ENCODE data around the gene DNAJC16. TPM values are rescaled to one million over a fixed set of nuclear protein-coding genes. Genes with fewer than 3 reads are reported as not detected.
"Not testable (repeated sequence)": the region's sequence is repeated elsewhere in the genome, so short reads cannot be mapped to it uniquely, and the experiment has no call there.

Gene DNAJC16
- 18.8 and 19.8 TPM in 2 replicates for total RNA-seq

- no peaks in the 10 kb centered on the region for H3K9me3 Mint-ChIP-seq
- intact Hi-C loops (cut with micrococcal nuclease): loop anchor here (1.0 to 10.0 kb wide), 10 partner anchors 53 to 1908 kb away; partner anchors contain the start of genes DDI2, FBXO42, PLEKHM2 and RCC2
- no peaks in the 10 kb centered on the region for H3K27me3 Mint-ChIP-seq (ENCODE audit: insufficient read depth)
- H3K36me3 Mint-ChIP-seq (ENCODE audit: low read depth): peaks cover 11% of the 10 kb centered on the region
- peak within 1 kb of the TSS; percentile 83 for H3K4me3 Mint-ChIP-seq
- H3K4me1 Mint-ChIP-seq (ENCODE audit: low read depth): peaks cover 57% of the 10 kb centered on the region
- DNase-seq (ENCODE audit: low spot score): peak; percentile 98
- H3K27ac Mint-ChIP-seq: peak within 1 kb of the TSS; percentile 95
Measured at GRCh38 chr1:15526490-15527339, at the start of gene DNAJC16. DNAJC16 (plus strand) TSS chr1:15526848; CDS start chr1:15529106, 2,258 bp downstream.

GRCh38 chr1:15476927-15477326, 49.7 kb upstream of the DNAJC16 start:
- intact Hi-C loops (cut with micrococcal nuclease): no loop called here
- Mint-ChIP-seq H3K36me3 (ENCODE audit: low read depth) (no peaks in the 10 kb centered on the region), H3K27ac (no peak overlapping the region), H3K4me1 (ENCODE audit: low read depth) (no peaks in the 10 kb centered on the region), H3K27me3 (ENCODE audit: insufficient read depth) (peaks cover 3% of the 10 kb centered on the region), H3K4me3 (no peak overlapping the region), H3K9me3 (no peaks in the 10 kb centered on the region)
- no peak for DNase-seq (ENCODE audit: low spot score)

- Mint-ChIP-seq H3K27me3 (ENCODE audit: insufficient read depth) (peaks cover 3% of the 10 kb centered on the region), H3K27ac (no peak overlapping the region), H3K36me3 (ENCODE audit: low read depth) (no peaks in the 10 kb centered on the region), H3K9me3 (no peaks in the 10 kb centered on the region), H3K4me1 (ENCODE audit: low read depth) (no peaks in the 10 kb centered on the region), H3K4me3 (no peak overlapping the region)
- intact Hi-C loops (cut with micrococcal nuclease): no loop called here
- DNase-seq (ENCODE audit: low spot score): no peak
Measured at GRCh38 chr1:15477646-15478212, 48.9 kb upstream of the DNAJC16 start.

GRCh38 chr1:15479654-15480347, 46.8 kb upstream of the DNAJC16 start:
- H3K27me3 Mint-ChIP-seq (ENCODE audit: insufficient read depth): peaks cover 5% of the 10 kb centered on the region
- intact Hi-C loops (cut with micrococcal nuclease): no loop called here
- no peak overlapping the region for H3K27ac Mint-ChIP-seq
- no peaks in the 10 kb centered on the region for H3K4me1 Mint-ChIP-seq (ENCODE audit: low read depth)
- no peaks in the 10 kb centered on the region for H3K9me3 Mint-ChIP-seq
- H3K4me3 Mint-ChIP-seq: no peak overlapping the region
- no peak for DNase-seq (ENCODE audit: low spot score)
- H3K36me3 Mint-ChIP-seq (ENCODE audit: low read depth): peaks cover 2% of the 10 kb centered on the region

DNA sequence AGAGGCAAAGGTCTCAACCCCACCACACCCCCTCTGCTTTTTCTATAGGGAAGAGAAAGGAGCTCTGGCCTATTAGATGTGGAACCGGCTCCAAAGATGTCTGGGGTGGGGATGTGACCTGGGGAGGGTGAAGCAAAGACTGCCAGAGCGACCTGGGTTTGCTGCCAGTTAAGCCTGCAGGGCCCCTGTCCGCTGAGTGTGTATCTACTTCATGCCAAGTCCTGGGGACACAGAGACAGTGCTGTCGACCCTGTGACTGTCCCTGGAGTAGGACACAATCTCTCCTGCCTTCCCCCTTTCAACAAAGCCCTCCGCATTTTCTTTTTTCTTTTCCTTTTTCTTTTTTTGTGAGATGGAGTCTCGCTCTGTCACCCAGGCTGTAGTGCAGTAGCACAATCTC, 44.2 kb upstream of the DNAJC16 start:
- H3K27ac Mint-ChIP-seq; H3K4me1 Mint-ChIP-seq (ENCODE audit: low read depth); H3K9me3 Mint-ChIP-seq; H3K4me3 Mint-ChIP-seq; DNase-seq (ENCODE audit: low spot score); H3K27me3 Mint-ChIP-seq (ENCODE audit: insufficient read depth); intact Hi-C loops (cut with micrococcal nuclease): not testable (repeated sequence)
- H3K36me3 Mint-ChIP-seq (ENCODE audit: low read depth): peaks cover 18% of the 10 kb centered on the region

GRCh38 chr1:15482983-15483543, 43.6 kb upstream of the DNAJC16 start:
- H3K27me3 Mint-ChIP-seq (ENCODE audit: insufficient read depth); intact Hi-C loops (cut with micrococcal nuclease); H3K27ac Mint-ChIP-seq; DNase-seq (ENCODE audit: low spot score); H3K4me3 Mint-ChIP-seq; H3K4me1 Mint-ChIP-seq (ENCODE audit: low read depth); H3K9me3 Mint-ChIP-seq: not testable (repeated sequence)
- peaks cover 18% of the 10 kb centered on the region for H3K36me3 Mint-ChIP-seq (ENCODE audit: low read depth)

DNA sequence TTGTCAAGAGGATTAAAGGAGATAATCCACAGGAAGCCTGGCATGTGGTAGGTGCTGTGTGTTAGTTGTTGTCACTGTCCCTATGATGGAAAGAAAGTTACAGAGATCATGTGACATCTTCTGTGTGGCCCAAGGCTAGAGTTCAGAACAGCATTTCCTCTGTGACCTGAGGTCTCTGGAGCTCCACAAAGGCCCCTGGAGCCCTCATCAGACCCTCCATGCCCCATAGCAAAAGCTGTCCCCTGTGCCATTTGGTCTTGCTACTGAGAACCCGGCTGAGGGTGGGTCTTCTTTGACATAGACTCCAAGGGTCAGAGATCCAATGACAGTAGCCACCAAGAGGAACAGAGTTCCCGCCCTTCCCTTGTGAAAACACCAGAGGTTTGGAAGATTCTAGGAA, 42.7 kb upstream of the DNAJC16 start:
- no peak overlapping the region for H3K27ac Mint-ChIP-seq
- DNase-seq (ENCODE audit: low spot score): no peak
- H3K27me3 Mint-ChIP-seq (ENCODE audit: insufficient read depth): peaks cover 3% of the 10 kb centered on the region
- H3K4me1 Mint-ChIP-seq (ENCODE audit: low read depth): no peaks in the 10 kb centered on the region
- intact Hi-C loops (cut with micrococcal nuclease): no loop called here
- no peak overlapping the region for H3K4me3 Mint-ChIP-seq
- H3K36me3 Mint-ChIP-seq (ENCODE audit: low read depth): peaks cover 20% of the 10 kb centered on the region
- no peaks in the 10 kb centered on the region for H3K9me3 Mint-ChIP-seq

- H3K4me3 Mint-ChIP-seq; DNase-seq (ENCODE audit: low spot score); H3K27me3 Mint-ChIP-seq (ENCODE audit: insufficient read depth); H3K4me1 Mint-ChIP-seq (ENCODE audit: low read depth); intact Hi-C loops (cut with micrococcal nuclease); H3K9me3 Mint-ChIP-seq; H3K27ac Mint-ChIP-seq: not testable (repeated sequence)
- H3K36me3 Mint-ChIP-seq (ENCODE audit: low read depth): peaks cover 20% of the 10 kb centered on the region
Measured at GRCh38 chr1:15484443-15484842, 42.2 kb upstream of the DNAJC16 start.

DNA sequence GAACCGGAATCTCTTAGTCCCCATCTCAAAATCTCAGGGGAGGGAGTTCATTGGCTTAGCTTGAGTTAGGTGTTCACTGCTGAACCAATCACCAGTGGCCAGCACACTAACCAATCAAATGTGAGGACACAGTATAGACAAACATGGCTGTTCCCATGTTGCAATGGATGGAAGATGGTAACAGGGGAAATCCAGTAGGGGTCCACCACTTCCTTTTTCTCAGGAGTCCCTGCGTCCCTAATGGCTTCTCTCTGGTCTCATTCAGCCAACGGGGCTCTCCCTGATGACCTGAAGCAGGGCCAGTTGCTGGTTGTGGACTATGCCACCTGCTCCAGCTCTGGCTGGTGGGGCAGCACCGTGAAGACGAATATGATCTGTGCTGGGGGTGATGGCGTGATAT, 41.0 kb upstream of the DNAJC16 start:
- intact Hi-C loops (cut with micrococcal nuclease): no loop called here
- H3K27ac Mint-ChIP-seq: no peak overlapping the region
- H3K9me3 Mint-ChIP-seq: no peaks in the 10 kb centered on the region
- H3K4me1 Mint-ChIP-seq (ENCODE audit: low read depth): no peaks in the 10 kb centered on the region
- peaks cover 25% of the 10 kb centered on the region for H3K36me3 Mint-ChIP-seq (ENCODE audit: low read depth)
- peaks cover 2% of the 10 kb centered on the region for H3K27me3 Mint-ChIP-seq (ENCODE audit: insufficient read depth)
- no peak for DNase-seq (ENCODE audit: low spot score)
- H3K4me3 Mint-ChIP-seq: no peak overlapping the region

GRCh38 chr1:15486844-15487610, 39.6 kb upstream of the DNAJC16 start:
- H3K9me3 Mint-ChIP-seq; H3K27ac Mint-ChIP-seq; H3K4me1 Mint-ChIP-seq (ENCODE audit: low read depth); intact Hi-C loops (cut with micrococcal nuclease); H3K27me3 Mint-ChIP-seq (ENCODE audit: insufficient read depth); DNase-seq (ENCODE audit: low spot score); H3K4me3 Mint-ChIP-seq: not testable (repeated sequence)
- H3K36me3 Mint-ChIP-seq (ENCODE audit: low read depth): peaks cover 29% of the 10 kb centered on the region

GRCh38 chr1:15488371-15488770, 38.3 kb upstream of the DNAJC16 start:
- DNase-seq (ENCODE audit: low spot score): no peak
- Mint-ChIP-seq H3K27me3 (ENCODE audit: insufficient read depth) (no peaks in the 10 kb centered on the region), H3K27ac (no peak overlapping the region), H3K4me3 (no peak overlapping the region), H3K36me3 (ENCODE audit: low read depth) (peaks cover 33% of the 10 kb centered on the region), H3K4me1 (ENCODE audit: low read depth) (peaks cover 8% of the 10 kb centered on the region), H3K9me3 (no peaks in the 10 kb centered on the region)
- intact Hi-C loops (cut with micrococcal nuclease): no loop called here

- Mint-ChIP-seq H3K4me1 (ENCODE audit: low read depth) (peaks cover 8% of the 10 kb centered on the region), H3K27ac (no peak overlapping the region), H3K27me3 (ENCODE audit: insufficient read depth) (no peaks in the 10 kb centered on the region), H3K36me3 (ENCODE audit: low read depth) (peaks cover 33% of the 10 kb centered on the region), H3K4me3 (no peak overlapping the region), H3K9me3 (no peaks in the 10 kb centered on the region)
- DNase-seq (ENCODE audit: low spot score): no peak
- intact Hi-C loops (cut with micrococcal nuclease): no loop called here
Measured at GRCh38 chr1:15489052-15489736, 37.5 kb upstream of the DNAJC16 start.

Measured in activated T-helper 1 cell treated with anti-CD3 and anti-CD28 coated beads, Interleukin-12 subunit alpha, Interleukin-12 subunit beta, Interleukin-2, Interleukin-4 antibody, amounts not matched to agents 30 ng/mL and 10 ng/mL and 1 ng/mL, durations not matched to agents 14 hours and 24 hours and 36 hours (primary cell).